AG09319 (cell line): ENCODE data around the gene ZBTB21.

Experiments
- DNase-seq: peaks from one replicate; pipeline ENCODE4 v3.0.0-alpha.2; 2010; ENCODE audit warnings: low read depth; ENCODE audit errors: extremely low read depth
- TF ChIP-seq, protein P1 (sequence below): IDR thresholded peaks from 2 replicates; pipeline ENCODE4 v1.5.1; 2011; ENCODE audit warnings: low read depth, mild to moderate bottlenecking, inconsistent platforms, low read length, moderate library complexity

Gene ZBTB21

DNA sequence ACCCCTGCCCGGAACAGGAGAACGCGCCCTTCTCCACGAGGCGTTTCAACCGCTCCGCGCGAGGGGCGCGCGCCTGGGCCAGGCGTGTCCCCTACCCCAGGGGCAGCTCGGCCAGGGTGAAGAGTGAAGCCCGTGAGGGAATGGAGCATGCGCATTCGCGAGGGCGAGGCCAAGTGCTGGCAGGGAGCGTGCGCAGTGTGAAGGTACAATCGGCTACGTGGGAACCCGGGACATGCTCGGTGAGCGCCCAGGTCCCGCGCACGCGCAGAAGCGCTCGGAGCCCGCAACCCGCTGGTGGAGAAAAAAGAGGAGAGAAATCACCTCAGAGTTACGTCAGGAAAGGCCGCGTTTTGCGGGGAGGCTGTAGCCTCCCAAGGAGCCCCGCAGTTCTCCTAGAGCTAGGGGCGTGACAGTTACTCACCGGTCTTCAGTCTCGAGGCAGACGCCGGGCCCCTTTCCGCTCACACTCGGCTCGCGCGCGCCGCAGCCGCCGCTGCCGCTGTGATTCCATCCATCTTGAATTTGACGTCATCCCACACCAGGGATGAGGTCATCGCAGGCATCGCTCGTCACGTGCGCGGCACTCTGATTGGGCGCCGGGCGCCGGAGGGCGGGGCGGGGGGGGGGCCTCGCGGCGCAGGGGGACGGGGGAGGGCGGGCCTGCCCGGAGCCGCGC lies at the start of gene ZBTB21:
TSS of gene ZBTB21 (minus strand) at position 530 of the 676 bp plus-strand sequence. CDS start 16,265 bp downstream, outside the sequence.
- TF ChIP-seq, protein P1, sequence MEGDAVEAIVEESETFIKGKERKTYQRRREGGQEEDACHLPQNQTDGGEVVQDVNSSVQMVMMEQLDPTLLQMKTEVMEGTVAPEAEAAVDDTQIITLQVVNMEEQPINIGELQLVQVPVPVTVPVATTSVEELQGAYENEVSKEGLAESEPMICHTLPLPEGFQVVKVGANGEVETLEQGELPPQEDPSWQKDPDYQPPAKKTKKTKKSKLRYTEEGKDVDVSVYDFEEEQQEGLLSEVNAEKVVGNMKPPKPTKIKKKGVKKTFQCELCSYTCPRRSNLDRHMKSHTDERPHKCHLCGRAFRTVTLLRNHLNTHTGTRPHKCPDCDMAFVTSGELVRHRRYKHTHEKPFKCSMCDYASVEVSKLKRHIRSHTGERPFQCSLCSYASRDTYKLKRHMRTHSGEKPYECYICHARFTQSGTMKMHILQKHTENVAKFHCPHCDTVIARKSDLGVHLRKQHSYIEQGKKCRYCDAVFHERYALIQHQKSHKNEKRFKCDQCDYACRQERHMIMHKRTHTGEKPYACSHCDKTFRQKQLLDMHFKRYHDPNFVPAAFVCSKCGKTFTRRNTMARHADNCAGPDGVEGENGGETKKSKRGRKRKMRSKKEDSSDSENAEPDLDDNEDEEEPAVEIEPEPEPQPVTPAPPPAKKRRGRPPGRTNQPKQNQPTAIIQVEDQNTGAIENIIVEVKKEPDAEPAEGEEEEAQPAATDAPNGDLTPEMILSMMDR, result no peak
- DNase-seq, result peak; percentile 95

DNA sequence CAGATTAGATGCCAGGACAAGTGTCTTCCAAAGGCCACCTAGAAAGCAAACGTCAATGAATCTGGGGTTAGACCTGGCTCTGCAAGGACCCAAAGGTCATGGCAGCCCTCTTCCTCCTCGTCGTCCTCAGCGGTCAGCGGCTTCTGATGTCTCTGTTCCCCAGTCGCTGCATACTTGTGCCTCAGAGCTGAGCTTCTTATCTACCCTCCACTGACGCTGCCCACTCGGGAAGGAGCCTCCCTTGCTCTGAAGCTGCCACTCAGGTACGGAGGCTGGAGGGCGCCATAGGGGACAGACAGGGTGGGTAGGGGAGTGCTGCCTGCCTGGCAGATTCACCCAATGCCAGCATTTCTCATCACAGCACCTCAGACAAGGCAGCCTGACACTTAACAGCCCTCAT lies 49.6 kb upstream of the ZBTB21 start:
- TF ChIP-seq, protein P1, result no peak

DNA sequence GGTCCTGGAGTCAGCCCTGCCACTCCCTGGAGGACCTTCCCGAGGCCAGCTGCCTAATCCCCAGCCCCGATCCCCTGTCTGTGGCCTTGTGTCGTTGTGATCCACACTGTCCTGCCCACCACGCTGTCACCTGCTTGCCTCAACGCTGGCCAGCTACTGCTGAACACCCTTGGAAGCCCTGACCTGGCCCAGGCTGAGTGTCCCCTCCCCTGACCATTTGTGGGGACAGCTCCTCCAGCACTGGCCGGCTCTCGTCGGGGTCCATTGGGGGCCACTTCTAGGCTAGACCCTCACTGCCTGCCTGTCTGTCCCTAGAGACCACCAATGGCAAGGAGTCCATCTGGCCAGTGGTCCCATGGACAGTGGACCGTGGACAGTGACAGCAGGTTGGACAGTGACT lies 49.0 kb upstream of the ZBTB21 start:
- TF ChIP-seq, protein P1, result no peak
- no peak for DNase-seq

More for the DNA sequence above, 49.6 kb upstream of the ZBTB21 start:
- DNase-seq, result no peak

DNA sequence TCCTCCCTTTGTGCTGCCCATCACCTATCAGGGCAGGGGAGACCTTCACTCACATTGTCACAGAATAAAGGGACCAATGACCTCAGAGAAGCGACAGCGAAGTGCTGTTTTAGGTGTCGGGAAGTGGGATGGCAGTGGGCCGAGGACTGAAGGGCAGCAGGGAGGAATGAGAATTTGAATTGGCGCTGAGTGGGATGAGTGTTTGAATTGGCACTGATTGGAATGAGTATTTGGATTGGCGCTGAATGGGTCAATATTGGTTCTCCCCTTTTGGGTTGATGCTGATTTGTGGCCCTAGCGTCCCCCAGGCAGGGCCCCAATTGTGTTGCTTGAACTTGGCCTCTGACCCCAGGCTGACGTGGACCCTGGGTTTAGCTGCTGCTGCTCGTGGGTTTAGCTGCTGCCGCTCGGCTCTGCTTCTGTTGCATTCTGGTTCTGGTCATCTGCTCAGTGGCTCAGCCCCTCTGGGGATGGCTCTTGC lies 48.5 kb upstream of the ZBTB21 start:
- DNase-seq, result no peak

DNA sequence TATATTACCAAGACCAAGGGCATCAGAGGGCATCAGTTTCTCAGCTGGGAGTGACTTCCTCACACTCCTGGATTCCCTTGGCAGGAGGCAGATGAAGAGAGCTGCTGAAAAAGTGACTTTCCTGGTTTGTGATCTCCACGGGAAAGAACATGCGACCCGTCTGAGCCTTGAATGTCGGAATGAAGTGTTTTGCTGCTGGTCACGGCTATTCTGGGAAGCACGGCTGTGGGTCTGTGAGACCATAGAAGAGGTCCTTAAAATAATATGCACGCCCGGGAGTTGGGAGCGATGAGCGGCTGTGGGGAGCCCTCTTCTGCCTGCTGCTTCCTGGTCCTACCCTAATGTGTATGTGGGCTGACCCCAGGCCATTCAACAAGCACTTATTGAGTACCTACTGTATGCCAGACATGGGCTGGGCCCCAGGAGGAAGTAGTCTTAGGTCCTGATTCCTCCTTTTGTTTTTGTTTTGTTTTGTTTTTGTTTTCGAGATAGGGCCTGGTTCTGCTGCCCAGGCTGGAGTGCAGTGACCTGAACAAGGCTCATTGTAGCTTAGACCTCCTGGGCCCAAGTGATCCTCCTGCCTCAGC lies 47.8 kb upstream of the ZBTB21 start:
- TF ChIP-seq, protein P1, result no peak
- DNase-seq, result no peak

More for the DNA sequence above, 48.5 kb upstream of the ZBTB21 start:
- TF ChIP-seq, protein P1, result no peak

DNA sequence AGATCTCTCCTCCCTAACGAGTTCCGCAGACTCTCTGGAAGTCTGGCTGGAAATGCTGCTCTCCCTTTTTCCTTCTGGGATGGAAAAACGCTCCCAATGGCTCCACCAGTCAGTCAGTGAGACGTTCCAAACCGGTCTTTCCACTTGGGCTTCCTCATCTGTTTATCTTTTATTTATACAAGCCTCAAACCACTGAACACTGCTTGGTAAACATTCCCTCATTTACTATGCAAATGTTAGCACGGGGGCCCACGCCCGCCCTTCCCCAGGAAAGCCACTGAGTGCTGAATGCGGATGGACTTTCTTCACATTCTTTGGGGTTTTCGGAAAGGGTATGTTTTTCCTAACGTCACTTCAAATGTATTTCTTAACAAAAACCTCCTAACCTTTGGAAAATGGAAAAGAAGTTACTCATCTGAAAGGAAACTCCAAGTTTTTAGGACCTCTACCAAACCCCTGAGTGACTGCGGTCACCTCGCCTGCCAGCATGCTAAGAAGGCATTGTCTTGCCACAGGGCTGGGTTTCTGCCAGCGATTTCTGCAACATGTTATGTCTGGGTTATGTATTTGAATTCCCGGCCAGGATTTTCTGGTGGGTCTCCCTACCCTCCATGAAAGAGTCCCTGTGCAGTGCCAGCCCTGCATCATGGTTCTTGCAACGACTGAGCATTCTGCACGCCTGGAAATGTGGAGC lies 47.0 kb upstream of the ZBTB21 start:
- DNase-seq, result peak; percentile 92
- TF ChIP-seq, protein P1, result no peak

DNA sequence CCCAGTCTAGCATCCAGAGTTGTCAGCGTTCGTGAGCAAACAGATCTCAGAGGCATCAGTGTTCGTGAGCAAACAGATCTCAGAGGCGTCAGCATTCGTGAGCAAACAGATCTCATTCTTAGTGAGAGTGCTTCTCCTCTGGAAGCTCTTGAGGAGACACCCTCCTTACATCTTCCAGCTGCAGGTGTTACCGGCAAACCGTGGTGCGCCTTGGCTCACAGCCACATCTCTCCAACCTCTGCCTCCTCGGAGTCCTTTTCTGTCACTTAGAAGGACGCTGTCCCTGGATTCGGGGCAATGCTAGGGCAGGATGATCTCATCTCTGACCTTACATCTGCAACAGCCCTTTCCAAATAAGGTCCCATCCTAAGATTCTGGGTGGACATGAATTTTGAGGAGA lies 46.3 kb upstream of the ZBTB21 start:
- DNase-seq, result no peak
- TF ChIP-seq, protein P1, result no peak
